NCI-H146 (cell line): ENCODE results near the gene ZBTB42.
"Not testable (repeated sequence)": the region's sequence is repeated elsewhere in the genome, so short reads cannot be mapped to it uniquely, and the experiment has no call there.

Source experiments
- DNase-seq: peaks from one replicate; lab custom pipeline; 2025; lab: John Stamatoyannopoulos, UW

Gene ZBTB42

DNA sequence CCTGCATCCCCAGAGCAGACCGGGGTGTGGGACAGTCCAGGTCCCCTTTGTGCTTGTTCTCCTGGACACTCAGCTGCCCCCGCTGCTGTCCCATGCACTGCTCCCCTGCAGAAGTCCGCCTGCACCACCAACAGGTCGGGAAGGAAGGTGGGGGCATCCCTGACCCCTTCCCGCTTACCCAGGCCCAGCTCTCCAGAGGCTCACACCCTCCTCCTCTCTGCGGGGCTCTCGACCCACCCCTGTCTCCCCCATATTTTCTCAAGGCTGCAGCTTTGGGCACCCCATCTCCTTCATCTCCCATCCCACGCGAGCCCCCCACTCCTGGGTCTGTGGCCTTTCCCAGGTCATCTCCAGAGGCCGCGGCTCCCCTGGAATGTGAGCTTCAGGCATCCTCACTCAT lies 9.4 kb downstream of the ZBTB42 start:
- no peak for DNase-seq

DNA sequence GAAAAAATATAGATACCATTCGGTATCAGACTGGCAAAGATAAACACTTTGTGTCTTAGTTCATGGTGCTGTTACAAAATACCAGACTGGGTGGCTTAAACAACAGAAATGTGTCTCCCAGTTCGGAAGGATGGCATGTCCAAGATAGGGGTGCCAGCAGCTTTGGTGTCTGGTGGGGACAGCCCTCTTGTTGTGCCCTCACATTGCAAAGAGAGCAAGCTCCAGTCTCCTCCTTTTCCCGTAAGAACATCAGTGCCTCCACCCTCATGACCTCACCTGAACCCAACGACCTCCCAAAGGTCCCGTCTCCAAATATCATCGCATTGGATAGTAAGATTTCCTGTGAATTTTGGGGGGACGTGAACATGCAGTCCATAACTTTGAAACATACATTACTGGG lies 12.4 kb downstream of the ZBTB42 start:
- no peak for DNase-seq

DNA sequence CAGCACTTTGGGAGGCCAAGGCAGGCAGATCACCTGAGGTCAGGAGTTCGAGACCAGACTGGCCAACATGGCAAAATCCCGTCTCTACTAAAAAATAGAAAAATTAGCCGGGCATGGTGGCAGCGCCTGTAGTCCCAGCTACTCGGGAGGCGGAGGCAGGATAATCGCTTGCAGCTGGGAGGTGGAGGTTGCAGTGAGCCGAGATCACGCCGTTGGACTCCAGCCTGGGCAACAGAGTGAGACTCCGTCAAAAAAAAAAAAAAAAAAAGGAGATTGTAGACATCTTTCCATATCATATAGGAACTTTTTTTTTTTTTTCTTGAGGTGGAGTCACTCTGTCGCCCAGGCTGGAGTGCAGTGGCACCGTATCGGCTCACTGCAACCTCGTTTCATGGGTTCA lies 13.8 kb downstream of the ZBTB42 start:
- not testable (repeated sequence) for DNase-seq

DNA sequence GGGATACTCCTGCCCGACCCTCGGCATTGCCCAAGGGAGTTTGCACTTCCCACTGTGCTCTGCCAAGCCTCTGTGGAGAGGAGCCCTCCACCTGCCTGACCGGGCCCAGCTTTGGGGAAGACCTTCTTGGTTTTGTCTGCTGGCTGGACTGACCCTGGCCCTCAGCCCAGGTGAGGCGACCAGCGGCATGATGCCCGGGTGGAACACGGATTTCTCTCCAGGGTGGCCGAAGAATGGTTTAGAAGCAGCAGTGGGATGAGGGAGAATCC lies 15.6 kb downstream of the ZBTB42 start:
- no peak for DNase-seq

DNA sequence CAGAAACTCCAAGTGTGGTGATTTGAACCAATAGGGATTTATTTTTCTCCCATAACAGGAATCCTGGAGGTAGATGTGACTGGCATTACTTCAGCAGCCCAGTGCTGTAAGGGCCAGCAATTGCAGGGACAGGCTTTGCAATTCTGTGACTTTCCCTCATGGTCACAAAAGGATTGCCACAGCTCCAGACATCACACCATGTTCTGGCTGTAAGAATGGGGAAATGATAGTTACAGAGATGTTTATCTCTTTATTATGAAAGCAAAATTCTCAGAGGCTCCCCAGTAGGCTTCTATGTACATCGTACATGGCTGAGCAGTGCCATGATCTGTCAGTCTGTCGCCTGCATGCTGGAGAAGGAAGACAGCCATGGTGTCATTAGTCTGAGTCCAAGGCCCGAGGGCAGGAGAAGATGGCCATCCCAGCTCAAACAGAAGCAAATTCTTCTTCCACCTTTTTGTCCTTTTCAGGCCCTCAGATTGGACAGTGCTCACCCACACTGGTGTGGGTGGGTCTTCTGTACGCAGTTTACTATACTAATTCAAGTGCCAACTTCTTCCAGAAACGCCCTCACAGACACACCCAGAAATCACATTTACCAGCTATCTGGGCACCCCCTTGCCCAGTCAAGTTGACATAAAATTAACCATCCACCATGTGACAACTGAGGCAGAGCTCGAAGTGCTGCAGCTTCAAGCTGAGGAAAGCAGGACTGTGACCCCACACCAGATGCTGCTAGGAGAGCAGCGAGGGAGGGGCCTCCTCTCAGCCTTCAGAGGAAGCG lies 17.2 kb downstream of the ZBTB42 start:
- no peak for DNase-seq

DNA sequence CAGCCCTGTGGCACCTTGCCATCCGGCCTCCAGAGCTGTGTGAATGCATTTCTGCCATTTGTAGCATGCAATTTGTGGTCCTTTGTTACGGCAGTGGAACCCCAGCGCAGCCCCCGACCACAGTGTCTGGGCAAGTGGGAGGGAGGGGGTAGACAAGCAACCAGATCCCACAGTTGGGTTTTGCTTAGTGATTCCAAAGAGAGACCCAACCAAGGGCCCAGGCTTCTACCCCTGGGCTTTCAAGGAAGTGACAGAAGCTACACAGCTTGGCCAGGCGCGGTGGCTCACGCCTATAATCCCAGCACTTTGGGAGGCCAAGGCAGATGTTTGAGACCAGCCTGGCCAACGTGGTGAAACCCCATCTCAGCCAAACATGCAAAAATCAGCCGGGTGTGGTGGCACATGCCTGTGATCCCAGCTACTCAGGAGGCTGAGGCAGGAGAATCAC lies 17.8 kb downstream of the ZBTB42 start:
- DNase-seq: no peak

DNA sequence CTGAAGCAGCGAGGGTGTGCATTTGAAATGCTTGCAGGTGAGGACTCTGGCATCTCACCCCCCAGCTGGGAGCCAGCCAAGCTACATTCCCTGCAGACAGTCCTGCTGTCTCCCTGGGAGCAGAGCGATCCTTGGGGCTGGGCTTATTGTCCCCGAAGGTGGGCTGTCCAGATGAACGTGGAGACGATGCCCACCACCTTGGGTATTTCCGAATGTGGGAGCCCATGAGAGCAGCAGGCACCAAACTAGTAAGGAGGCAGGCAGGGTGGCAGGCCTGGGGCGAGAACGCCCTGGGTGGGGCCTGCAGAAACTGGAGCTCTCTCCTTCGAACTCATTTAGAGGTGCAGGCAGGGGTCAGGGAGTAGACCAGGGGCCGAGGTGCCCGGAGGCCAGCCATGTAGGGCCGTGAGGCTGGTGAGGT lies 18.5 kb downstream of the ZBTB42 start:
- no peak for DNase-seq

DNA sequence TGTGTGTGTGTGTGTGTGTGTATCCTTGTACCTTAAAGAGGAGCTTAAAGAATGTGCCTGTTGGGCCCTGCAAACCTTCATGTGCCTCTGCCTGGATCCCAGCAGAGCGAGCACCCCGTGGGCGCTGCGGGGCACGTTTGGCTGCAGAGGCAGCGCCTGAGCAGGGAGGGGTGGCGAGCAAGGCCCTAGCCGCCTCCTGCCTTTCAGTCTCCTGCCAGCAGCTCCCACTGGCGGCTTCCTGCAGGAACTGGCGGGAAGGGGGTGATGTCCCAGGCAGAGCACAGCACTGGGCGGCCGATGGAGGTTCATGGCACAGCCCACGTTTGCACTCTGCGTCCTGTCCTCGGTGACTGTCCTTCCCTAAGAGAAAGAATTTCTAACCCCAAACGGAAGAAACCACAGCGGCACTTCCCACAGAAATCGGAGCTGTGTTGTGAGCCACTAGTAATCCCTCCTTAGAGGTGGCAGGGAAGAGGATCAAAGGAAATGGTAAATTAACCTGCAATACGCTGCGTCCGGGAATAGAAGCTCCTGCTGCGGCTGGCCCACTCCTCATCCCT lies 19.8 kb downstream of the ZBTB42 start:
- DNase-seq: peak; percentile 86

DNA sequence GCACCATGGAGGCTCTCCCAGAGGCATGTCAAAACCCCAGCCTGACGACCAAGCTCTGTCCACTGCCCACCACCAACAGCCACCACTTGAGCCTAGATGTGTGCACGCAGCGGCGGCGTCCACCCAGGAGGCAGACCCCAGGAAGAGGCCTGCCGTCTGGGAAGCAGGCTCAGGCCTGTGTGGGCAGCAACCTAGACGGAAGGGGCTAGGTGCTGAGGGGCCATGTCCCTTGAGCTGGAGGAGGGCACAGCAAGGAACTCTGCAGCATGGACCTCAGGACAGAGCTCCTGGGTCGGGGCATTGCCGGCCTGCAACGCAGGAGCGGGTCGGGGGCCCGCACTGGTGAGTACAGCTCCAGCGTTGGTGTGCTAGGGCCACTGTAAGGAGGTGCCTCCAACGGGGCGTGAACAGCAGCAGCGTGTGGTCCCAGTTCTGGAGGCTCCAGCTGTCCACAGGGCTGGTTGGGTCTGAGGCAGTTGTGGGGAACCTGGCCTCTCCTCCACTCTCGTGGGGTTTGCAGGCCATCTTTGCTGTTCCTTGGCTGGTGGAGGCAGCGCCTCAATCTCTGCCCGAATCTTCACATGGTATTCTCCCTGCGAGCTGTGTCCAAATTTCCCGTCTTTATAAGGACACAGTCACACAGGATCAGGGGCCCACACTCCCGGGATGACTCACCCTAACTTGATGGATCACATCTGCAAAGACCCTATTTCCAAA lies 20.5 kb downstream of the ZBTB42 start:
- DNase-seq: no peak

DNA sequence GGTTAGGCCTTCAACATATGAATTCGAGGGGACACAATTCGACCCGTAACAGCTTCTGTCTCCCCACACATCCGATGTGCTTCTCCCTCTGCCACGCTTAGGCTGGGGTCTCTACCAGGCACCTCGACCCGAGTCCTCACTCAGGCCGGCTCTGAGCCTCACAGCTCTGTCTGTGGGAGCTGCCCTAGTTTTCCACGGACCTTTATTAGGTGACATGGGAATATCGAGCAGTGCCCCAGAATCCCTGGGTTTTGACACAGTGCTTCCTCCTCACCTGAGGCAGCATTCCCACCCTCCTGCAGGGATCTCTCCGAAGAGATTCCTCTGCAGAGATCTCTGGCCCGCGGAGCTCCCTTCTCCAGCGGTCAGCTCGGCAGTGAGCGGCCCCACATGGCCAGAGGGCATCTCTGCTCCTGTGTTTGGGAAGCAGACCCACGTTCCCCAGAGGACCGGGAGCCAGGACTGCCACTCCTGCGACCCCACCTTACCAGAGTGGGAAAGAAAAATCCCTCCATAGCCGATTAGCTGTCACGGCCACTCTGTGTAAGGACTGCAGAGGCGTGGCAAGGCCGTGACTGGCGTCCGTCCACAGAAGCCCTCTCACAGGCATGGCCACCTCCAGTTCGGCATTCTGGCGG lies 21.2 kb downstream of the ZBTB42 start:
- no peak for DNase-seq

DNA sequence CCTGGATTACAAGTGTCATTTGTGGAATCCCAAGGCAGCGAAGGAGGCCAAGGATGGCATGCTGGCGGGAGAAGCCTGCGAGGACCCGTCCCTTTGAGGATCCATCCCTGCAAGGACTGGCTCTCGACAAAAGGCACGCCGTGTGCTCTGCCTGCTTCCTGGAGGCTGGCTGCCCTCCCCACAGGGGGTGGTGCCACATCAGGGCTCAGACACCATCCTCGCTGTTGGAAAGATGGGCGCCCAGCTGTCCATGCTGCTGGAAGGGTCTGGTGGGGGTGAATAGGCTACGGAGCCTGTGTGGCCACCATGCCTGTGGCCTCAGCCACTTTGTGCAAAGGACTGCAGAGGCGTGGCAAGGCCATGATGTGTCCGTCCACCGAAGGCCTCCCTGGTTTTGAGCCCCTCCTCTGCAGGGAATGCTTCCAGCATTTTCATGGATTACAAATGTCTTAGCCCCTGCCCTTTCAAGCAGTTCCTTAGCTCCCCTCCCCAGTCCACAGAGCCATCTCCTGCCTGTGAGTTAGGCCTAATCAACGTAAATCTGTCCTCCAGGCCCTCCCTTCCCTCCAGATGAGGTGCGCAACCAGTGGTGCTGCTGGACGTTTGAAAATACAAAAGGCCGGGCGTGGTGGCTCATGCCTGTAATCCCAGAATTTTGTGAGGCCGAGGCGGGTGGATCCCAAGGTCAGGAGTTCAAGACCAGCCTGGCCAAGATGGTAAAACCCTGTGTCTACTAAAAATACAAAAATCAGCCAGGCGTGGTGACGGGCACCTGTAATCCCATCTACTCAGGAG lies 22.1 kb downstream of the ZBTB42 start:
- DNase-seq: no peak

DNA sequence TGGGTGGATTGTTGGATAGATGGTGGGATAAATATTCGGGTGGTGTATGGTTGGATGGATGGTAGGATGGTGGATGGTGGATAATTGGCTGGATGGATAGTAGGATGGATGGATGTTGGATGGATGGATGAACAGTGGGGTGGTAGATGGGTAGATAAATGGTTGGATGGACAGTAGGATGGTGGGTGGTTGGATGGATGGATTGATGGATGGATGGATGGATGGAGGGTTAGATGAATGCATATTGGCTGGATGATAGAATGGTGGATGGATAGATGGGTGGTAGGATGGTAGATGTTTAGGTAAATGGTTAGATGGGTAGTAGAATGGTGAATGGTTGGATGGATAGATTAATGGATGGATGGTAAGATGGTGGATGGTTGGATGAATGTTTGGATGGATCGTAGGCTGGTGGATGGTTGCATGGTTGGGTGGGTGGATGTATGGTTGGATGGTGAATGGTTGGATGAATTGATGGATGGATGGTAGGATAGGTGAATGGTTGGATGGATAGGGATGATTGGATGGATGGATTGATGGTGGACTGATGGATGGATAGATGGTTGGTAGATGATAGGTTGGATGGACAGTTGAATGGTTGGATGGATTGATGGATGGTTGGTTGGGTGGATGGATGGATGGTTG lies 23.6 kb downstream of the ZBTB42 start:
- DNase-seq: no peak

DNA sequence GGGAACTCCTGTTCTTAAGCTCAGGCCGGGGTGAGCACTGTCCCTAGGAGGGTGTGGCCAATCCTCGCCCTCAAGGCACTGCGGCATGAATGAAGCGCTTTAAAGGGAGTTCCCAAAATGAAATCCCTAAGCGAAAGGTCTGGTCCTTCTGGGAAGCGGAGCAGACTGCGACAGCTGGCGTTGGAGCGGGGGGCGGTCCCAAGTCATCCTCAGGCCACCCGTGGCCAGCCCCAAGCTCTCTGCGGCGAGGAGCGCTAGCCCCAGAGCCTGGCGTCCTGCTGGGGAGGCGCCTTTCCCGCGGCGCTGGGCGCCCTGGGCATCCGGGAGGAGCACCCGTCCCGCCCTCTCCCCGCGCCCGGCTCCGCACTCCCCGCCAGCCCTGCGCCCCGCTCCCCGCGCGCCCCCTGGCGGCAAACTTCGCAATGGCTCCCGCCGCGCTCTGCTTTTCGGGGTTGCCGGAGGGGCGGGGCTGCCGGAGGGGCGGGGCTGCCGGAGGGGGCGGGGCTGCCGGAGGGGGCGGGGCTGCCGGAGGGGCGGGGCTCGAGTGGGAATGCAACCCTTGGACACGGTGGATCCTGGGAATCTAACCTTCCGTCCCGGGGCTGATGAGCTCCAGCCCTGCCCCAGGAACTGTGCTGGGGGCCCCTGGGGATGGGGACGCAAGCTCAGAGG lies 25.4 kb downstream of the ZBTB42 start:
- peak; percentile 89 for DNase-seq

DNA sequence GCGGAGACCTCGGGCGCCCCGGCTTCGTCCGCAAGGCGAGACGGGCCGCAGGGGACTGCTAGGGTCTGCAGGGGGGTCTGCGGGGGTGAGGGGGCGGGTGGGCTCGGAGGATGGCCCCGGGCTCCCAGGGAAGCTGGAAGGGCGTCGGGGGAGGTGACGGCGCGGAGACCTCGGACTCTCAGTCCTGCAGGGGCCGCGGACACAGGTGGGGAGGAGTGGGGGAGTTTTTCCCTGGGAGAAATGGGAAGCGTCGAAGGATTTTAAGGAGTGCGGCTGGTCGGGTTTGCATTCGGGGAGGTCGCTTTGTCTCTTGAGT lies 25.9 kb downstream of the ZBTB42 start:
- DNase-seq: no peak

DNA sequence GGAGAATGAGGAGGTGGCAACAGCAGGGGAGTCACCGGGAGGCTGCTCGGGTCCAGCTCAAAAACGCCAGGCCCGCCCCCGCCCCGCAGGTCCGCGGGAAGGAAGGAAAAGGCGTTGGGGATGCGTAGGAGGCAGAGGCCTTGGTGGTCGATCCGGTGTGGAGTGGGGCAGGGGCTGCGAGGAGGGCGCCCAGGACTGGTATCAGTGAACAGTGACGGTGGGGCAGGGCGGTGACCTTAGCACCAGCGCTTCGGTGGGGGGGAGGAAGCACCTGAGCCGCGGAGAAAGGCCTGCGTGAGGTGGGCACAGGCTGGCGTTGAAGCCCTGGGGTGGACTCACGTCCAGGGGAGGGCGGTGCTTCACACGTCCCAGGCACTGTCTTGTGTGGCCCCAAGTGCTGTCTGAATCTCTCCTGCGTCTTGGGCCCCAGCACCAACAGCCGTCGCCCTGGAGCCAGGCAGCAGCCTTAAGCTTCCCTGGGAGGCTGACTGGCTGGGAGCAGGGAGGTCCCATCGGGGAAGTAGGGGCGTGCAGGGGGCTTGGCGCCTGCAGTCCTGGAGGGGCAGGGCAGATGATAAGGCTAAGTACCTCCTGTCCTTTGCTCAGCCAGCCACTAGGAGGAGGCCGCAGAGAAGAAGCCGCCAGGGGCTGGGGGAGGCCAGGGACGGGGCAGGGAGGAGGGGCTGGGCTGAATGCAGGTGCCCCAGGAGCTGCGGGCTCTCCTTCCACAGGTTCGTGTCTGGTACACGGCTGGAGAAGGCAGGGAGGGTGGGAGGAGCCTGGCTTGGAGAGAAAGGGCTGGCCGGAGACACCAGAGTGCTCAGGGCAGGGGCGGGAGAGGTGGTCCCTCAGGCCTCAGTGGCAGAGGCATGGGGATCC lies 26.5 kb downstream of the ZBTB42 start:
- peak; percentile 77 for DNase-seq

DNA sequence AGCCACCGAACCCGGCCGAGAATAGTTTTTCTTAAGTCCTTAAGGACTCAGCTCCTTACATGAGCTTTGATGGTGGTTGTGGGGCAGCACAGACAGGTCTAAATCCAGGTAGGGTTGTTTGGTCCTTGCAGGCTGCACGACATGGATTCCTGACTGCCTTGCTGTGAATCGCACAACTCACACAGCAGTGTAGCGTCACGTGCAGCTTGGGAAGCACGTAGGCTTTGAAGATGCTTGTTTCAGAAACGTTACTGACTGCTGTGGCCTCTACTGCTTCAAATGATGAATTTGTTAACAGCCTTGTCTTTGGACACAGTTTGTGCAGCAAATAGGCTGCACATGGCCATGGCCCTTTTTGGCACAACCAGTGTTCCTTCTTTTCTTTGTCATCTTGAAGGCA lies 29.9 kb downstream of the ZBTB42 start:
- peak; percentile 23 for DNase-seq

DNA sequence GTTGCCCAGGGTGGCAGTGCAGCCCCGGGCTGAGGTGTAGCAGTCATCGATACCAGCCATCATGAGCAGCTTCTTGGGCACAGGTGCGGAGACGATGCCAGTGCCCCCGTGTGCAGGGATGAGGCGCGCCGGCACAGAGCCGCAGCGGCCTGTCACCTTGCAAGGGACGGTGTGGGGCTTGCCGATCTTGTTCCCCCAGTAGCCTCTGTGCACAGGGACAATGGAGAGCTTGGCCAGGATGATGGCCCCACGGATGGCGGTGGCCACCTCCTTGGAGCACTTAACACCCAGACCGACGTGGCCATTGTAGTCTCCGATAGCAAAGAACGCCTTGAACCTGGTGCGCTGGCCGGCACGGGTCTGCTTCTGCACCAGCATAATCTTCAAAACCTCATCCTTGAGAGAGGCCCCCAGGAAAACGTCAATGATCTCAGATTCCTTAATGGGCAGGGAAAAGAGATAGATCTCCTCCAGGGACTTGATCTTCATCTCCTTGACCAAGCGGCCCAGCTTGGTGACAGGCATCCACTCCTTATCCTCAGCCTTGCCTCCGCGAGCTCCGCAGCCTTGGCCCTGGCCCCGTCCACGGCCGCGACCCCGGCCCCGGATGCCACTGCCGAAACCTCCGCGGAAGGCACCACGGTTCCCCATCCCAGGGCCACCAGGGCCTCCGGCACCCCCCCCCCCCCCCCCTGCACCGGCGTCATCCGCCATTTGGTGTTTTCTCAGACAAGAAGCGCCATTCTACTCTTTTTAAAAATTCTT lies 35.5 kb downstream of the ZBTB42 start:
- DNase-seq: not testable (repeated sequence)

DNA sequence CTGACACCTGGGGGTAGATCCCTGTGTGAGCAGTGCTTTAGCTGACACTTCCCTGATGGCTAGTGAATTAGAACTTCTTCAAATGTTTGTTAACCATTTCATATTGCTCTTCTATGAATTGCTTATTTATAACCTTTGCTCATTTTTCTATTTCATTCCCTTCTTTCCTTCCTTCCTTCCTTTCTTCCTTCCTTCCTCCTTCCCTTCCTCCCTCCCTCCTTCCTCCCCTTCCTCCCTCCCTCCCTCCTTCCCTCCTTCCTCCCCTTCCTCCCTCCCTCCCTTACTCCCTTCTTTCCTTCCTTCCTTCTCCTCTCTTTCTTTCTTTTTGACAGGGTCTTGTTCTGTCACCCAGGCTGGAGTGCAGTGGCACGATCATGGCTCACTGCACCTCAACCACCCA lies 40.8 kb downstream of the ZBTB42 start:
- DNase-seq: no peak

DNA sequence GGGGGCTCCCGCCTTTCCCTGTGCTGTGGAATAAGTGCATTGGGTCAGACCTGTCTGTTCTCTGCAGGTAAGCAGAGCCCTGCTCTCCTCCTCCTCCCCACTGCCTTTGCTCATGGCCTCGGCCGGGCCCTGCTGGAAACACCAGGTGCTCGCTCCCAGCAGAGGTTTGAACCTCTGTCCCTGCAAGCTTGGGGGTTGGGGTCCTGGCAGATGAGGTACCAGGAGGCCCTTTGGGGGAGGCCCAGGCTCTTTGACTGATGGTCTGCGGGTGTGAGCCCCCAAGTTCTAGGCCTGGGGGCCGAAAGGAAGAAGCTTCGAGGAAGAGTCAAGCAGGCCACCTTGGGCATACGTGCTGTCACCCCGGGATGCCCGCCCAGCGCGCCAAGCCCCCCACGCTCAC lies 42.1 kb downstream of the ZBTB42 start:
- no peak for DNase-seq
